ENCODE data around the gene EFNA1. TPM values are rescaled to one million over a fixed set of nuclear protein-coding genes. Genes with fewer than 3 reads are reported as not detected.

The EFNA1 gene
- total and polyA plus RNA-seq, 2 of the 13 experiments (the other 11 are each of a cell fraction or from before 2014, with no cell fraction given) = 81.8 to 874 TPM

DNA sequence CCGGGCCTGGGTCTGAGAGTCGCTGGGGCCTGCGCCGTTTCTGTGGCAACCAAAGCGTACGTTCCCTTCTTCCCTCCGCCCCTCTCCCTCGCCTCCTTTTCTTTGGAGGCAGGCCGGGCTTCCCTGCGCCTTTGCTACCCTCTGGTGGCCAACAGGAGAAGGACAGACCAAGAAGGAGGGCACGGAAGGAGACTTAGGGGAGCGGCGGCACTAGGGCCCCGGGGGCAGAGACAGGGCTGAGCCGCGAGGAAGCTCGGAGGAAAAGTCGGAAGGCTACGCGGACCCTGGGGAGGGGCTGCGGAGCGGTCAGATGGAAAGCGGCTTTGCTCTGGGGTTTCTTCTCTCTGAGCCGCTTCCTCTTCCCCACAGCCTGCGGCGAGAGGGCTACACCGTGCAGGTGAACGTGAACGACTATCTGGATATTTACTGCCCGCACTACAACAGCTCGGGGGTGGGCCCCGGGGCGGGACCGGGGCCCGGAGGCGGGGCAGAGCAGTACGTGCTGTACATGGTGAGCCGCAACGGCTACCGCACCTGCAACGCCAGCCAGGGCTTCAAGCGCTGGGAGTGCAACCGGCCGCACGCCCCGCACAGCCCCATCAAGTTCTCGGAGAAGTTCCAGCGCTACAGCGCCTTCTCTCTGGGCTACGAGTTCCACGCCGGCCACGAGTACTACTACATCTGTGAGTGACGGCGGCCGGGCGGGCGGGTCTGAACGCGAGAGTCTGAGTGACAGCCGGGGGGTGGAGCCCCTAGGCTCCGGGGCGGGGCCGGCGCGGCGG lies 42.8 kb upstream of the EFNA1 start (continued):
- TF ChIP-seq, protein P1, sequence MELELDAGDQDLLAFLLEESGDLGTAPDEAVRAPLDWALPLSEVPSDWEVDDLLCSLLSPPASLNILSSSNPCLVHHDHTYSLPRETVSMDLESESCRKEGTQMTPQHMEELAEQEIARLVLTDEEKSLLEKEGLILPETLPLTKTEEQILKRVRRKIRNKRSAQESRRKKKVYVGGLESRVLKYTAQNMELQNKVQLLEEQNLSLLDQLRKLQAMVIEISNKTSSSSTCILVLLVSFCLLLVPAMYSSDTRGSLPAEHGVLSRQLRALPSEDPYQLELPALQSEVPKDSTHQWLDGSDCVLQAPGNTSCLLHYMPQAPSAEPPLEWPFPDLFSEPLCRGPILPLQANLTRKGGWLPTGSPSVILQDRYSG (CRISPR knock-in tag; IDR thresholded peaks at IDR 0.05) = no peak
- TF ChIP-seq, protein P2, sequence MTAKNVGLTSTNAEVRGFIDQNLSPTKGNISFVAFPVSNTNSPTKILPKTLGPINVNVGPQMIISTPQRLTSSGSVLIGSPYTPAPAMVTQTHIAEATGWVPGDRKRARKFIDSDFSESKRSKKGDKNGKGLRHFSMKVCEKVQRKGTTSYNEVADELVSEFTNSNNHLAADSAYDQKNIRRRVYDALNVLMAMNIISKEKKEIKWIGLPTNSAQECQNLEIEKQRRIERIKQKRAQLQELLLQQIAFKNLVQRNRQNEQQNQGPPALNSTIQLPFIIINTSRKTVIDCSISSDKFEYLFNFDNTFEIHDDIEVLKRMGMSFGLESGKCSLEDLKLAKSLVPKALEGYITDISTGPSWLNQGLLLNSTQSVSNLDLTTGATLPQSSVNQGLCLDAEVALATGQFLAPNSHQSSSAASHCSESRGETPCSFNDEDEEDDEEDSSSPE (CRISPR knock-in tag; IDR thresholded peaks at IDR 0.05) = peak; percentile 64
- TF ChIP-seq, protein P3, sequence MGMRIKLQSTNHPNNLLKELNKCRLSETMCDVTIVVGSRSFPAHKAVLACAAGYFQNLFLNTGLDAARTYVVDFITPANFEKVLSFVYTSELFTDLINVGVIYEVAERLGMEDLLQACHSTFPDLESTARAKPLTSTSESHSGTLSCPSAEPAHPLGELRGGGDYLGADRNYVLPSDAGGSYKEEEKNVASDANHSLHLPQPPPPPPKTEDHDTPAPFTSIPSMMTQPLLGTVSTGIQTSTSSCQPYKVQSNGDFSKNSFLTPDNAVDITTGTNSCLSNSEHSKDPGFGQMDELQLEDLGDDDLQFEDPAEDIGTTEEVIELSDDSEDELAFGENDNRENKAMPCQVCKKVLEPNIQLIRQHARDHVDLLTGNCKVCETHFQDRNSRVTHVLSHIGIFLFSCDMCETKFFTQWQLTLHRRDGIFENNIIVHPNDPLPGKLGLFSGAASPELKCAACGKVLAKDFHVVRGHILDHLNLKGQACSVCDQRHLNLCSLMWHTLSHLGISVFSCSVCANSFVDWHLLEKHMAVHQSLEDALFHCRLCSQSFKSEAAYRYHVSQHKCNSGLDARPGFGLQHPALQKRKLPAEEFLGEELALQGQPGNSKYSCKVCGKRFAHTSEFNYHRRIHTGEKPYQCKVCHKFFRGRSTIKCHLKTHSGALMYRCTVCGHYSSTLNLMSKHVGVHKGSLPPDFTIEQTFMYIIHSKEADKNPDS (CRISPR knock-in tag; IDR thresholded peaks at IDR 0.05) = 0 out of 2 replicates have a peak, but pooled peaks have one; percentile 23
- TF ChIP-seq GABPB1 (CRISPR knock-in tag; IDR thresholded peaks at IDR 0.05) = peak; percentile 80
- TF ChIP-seq NR3C1 (CRISPR knock-in tag; IDR thresholded peaks at IDR 0.05) = no peak
- TF ChIP-seq SNAPC2 (CRISPR knock-in tag; IDR thresholded peaks at IDR 0.05) = no peak; the same call in 1 of the 2 replicates
- TF ChIP-seq, protein P4, sequence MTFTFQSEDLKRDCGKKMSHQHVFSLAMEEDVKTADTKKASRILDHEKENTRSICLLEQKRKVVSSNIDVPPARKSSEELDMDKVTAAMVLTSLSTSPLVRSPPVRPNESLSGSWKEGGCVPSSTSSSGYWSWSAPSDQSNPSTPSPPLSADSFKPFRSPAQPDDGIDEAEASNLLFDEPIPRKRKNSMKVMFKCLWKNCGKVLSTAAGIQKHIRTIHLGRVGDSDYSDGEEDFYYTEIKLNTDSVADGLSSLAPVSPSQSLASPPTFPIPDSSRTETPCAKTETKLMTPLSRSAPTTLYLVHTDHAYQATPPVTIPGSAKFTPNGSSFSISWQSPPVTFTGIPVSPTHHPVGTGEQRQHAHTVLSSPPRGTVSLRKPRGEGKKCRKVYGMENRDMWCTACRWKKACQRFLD (CRISPR knock-in tag; IDR thresholded peaks at IDR 0.05; ENCODE audit: borderline replicate concordance) = no peak
- peak; percentile 94 for TF ChIP-seq RAD21 (CRISPR knock-in tag; IDR thresholded peaks at IDR 0.05)
- TF ChIP-seq, protein P5, sequence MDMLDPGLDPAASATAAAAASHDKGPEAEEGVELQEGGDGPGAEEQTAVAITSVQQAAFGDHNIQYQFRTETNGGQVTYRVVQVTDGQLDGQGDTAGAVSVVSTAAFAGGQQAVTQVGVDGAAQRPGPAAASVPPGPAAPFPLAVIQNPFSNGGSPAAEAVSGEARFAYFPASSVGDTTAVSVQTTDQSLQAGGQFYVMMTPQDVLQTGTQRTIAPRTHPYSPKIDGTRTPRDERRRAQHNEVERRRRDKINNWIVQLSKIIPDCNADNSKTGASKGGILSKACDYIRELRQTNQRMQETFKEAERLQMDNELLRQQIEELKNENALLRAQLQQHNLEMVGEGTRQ (IDR thresholded peaks at IDR 0.05; ENCODE audit: low read depth, low read length) = no peak
- TF ChIP-seq, protein P5 (CRISPR knock-in tag; IDR thresholded peaks at IDR 0.05; ENCODE audit: borderline replicate concordance) = no peak; the same call in 1 of the 2 replicates
- no peak; the same call in 1 of the 2 replicates for TF ChIP-seq ZNF703 (CRISPR knock-in tag; IDR thresholded peaks at IDR 0.05; ENCODE audit: borderline replicate concordance)
- TF ChIP-seq, protein P6, sequence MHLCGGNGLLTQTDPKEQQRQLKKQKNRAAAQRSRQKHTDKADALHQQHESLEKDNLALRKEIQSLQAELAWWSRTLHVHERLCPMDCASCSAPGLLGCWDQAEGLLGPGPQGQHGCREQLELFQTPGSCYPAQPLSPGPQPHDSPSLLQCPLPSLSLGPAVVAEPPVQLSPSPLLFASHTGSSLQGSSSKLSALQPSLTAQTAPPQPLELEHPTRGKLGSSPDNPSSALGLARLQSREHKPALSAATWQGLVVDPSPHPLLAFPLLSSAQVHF (CRISPR knock-in tag; IDR thresholded peaks at IDR 0.05) = no peak
- no peak for TF ChIP-seq NFYB (CRISPR knock-in tag; IDR thresholded peaks at IDR 0.05)
- TF ChIP-seq, protein P7, sequence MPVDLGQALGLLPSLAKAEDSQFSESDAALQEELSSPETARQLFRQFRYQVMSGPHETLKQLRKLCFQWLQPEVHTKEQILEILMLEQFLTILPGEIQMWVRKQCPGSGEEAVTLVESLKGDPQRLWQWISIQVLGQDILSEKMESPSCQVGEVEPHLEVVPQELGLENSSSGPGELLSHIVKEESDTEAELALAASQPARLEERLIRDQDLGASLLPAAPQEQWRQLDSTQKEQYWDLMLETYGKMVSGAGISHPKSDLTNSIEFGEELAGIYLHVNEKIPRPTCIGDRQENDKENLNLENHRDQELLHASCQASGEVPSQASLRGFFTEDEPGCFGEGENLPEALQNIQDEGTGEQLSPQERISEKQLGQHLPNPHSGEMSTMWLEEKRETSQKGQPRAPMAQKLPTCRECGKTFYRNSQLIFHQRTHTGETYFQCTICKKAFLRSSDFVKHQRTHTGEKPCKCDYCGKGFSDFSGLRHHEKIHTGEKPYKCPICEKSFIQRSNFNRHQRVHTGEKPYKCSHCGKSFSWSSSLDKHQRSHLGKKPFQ (CRISPR knock-in tag; IDR thresholded peaks at IDR 0.05; ENCODE audit: insufficient replicate concordance) = peak; percentile 54
- TF ChIP-seq HMG20A (CRISPR knock-in tag; IDR thresholded peaks at IDR 0.05; ENCODE audit: borderline replicate concordance) = no peak; the same call in 1 of the 2 replicates
- no peak for TF ChIP-seq ONECUT2 (CRISPR knock-in tag; IDR thresholded peaks at IDR 0.05)

All from HepG2 (cell line).